GM12878 (cell line): Measurements from ENCODE around the gene AKR1C4. TPM values are rescaled to one million over a fixed set of nuclear protein-coding genes. Genes with fewer than 3 reads are reported as not detected.

ENCODE experiments used
- ATAC-seq: fragments of 200-7000 bp; cut with Tn5 transposase; 3 replicates; pipeline ENCODE4 v1.9.1; 2020; ENCODE audit warnings: mild to moderate bottlenecking, moderate library complexity
- BruUV-seq: library from RNA; stranded (reverse); fragments of 400-500 nt; replicated peaks from 2 replicates; lab custom pipeline; 2021; lab: Mats Ljungman, UMichigan
- CTCF ChIA-PET: fragments of 300-600 bp; sonication (Branson Sonifier 250); formaldehyde crosslinking; extraction: SDS; loops from one replicate; lab custom pipeline; 2021; ENCODE audit warnings: inconsistent platforms; lab: Yijun Ruan, JAX
- POLR2A ChIA-PET: fragments of 350-600 bp; formaldehyde crosslinking; extraction: SDS; loops from one replicate; lab custom pipeline; 2021; ENCODE audit warnings: inconsistent platforms; lab: Charles Lee
- RAD21 ChIA-PET: fragments of 300-600 bp; sonication (Branson Sonifier 250); formaldehyde crosslinking; loops from one replicate; lab custom pipeline; 2023; ENCODE audit warnings: antibody characterized with exemption; ENCODE audit not compliant: unreplicated experiment; lab: Charles Lee
- SMC1A ChIA-PET: fragments of 300-600 bp; sonication (Branson Sonifier 250); formaldehyde crosslinking; loops from one replicate; lab custom pipeline; 2023; ENCODE audit not compliant: unreplicated experiment, uncharacterized antibody; lab: Charles Lee
- DNase-seq: peaks from one replicate; pipeline ENCODE4 v3.0.0-alpha.2; 2011; ENCODE audit warnings: low read depth, low spot score
- FAIRE-seq: peaks from 3 replicates; lab custom pipeline; 2011; peaks lifted over from hg19 to GRCh38; lab: Jason Lieb, UNC
- H2AFZ ChIP-seq: 2 replicates; pipeline ENCODE4 v1.6.0; 2011; ENCODE audit warnings: low read depth, low read length, control low read depth; ENCODE audit not compliant: control insufficient read depth
- H3K27ac ChIP-seq: 2 replicates; pipeline ENCODE4 v1.5.1; 2011; ENCODE audit warnings: control low read depth; ENCODE audit not compliant: control insufficient read depth, insufficient read depth
- H3K27me3 ChIP-seq, 2 experiments: replicated peaks in 1 of 2; 2 replicates each; pipeline versions ENCODE4 v1.6.0 to v1.6.1; 2011; ENCODE audit warnings: low read length in 1 of 2; ENCODE audit not compliant: control insufficient read depth in 2 of 2, insufficient read depth in 2 of 2
- H3K36me3 ChIP-seq, 2 experiments: 2 replicates each; pipeline ENCODE4 v1.5.1; 2011; ENCODE audit warnings: low read length in 1 of 2; ENCODE audit not compliant: control insufficient read depth in 2 of 2, insufficient read depth in 2 of 2
- H3K4me1 ChIP-seq: 2 replicates; pipeline ENCODE4 v1.6.1; 2011; ENCODE audit warnings: mild to moderate bottlenecking, low read length, moderate library complexity, mixed read lengths; ENCODE audit not compliant: control insufficient read depth, insufficient read depth
- H3K4me2 ChIP-seq: 2 replicates; pipeline ENCODE4 v1.6.0; 2011; ENCODE audit warnings: control low read depth; ENCODE audit not compliant: control insufficient read depth, insufficient read depth
- H3K4me3 ChIP-seq: fragments of 200-600 bp; sonication (generic); 2 replicates; pipeline ENCODE4 v1.5.1; 2016
- H3K79me2 ChIP-seq: 2 replicates; pipeline ENCODE4 v1.6.0; 2011; ENCODE audit warnings: low read length; ENCODE audit not compliant: control insufficient read depth, insufficient read depth
- H3K9ac ChIP-seq: 2 replicates; pipeline ENCODE4 v1.8.0; 2011; ENCODE audit warnings: low read length, control low read depth, mixed read lengths; ENCODE audit not compliant: control insufficient read depth, insufficient read depth
- H3K9me3 ChIP-seq: replicated peaks from 3 replicates; pipeline ENCODE4 v1.5.1; 2011; ENCODE audit warnings: mild to moderate bottlenecking, low read length; ENCODE audit not compliant: control insufficient read depth, insufficient read depth
- H4K20me1 ChIP-seq: 2 replicates; pipeline ENCODE4 v1.6.0; 2011; ENCODE audit not compliant: control insufficient read depth, insufficient read depth
- CHD1 ChIP-seq: IDR thresholded peaks from 2 replicates; pipeline ENCODE4 v1.6.1; 2012; ENCODE audit warnings: low read depth, low read length, improper control_type of control experiment
- ESRRA ChIP-seq: IDR thresholded peaks from 2 replicates; pipeline ENCODE4 v1.6.1; 2012; ENCODE audit warnings: mild to moderate bottlenecking, low read length, improper control_type of control experiment
- FOS ChIP-seq: IDR thresholded peaks from 3 replicates; pipeline ENCODE4 v1.6.1; 2011; ENCODE audit warnings: borderline replicate concordance; ENCODE audit not compliant: insufficient read length; ENCODE audit errors: extremely low read depth
- GATAD2B ChIP-seq: fragments of 450-650 bp; conservative IDR thresholded peaks from 2 replicates; pipeline ENCODE4 v1.6.1; 2017; ENCODE audit warnings: low read depth, mild to moderate bottlenecking, moderate library complexity
- HDAC6 ChIP-seq: fragments of 200-600 bp; sonication (generic); IDR thresholded peaks from one replicate; pipeline ENCODE4 v1.8.0; 2017; ENCODE audit warnings: antibody characterized with exemption; ENCODE audit not compliant: unreplicated experiment
- RAD51 ChIP-seq: fragments of 450-650 bp; IDR thresholded peaks from 2 replicates; pipeline ENCODE4 v1.6.1; 2016; ENCODE audit warnings: moderate library complexity, mild to moderate bottlenecking, inconsistent platforms
- SMAD5 ChIP-seq: IDR thresholded peaks from 2 replicates; pipeline ENCODE4 v1.6.1; 2016; ENCODE audit warnings: antibody characterized with exemption, low read depth
- SUZ12 ChIP-seq: fragments of 200-600 bp; sonication (generic); IDR thresholded peaks from one replicate; pipeline ENCODE4 v1.6.1; 2018; ENCODE audit warnings: antibody characterized with exemption, mild to moderate bottlenecking; ENCODE audit not compliant: unreplicated experiment
- ZNF274 ChIP-seq: IDR thresholded peaks from one replicate; pipeline ENCODE4 v1.8.0; 2011; ENCODE audit not compliant: insufficient read length, insufficient read depth
- WGBS: methylation state at CpG from one replicate; pipeline ENCODE4 v1.1.6; 2016; ENCODE audit warnings: low lambda C conversion rate; ENCODE audit not compliant: insufficient replicate concordance, insufficient coverage; ENCODE audit errors: missing lambda C conversion rate; 5-methylcytosine and 5-hydroxymethylcytosine counted together
- in situ Hi-C: fragments of 300-500 bp; cut with MboI; formaldehyde crosslinking; loops from 9 replicates; pipeline ENCODE4 v1.14.3; 2018; ENCODE audit warnings: mixed read lengths
- intact Hi-C: fragments of 100-400 bp; cut with micrococcal nuclease; formaldehyde crosslinking; loops from one replicate; pipeline ENCODE4 v1.14.2; 2022; ENCODE audit not compliant: unreplicated experiment
- polyA plus RNA-seq, 11 experiments: library from polyadenylated mRNA; depleted of rRNA in 4 of 11; unstranded in 6 of 11; stranded (reverse) in 5 of 11; fragments of >200 nt; fragmentation: Nextera tagmentation in 4 of 11; fragmentation: Illumina TruSeq in 1 of 11; extraction: Ambion mirVana in 4 of 11; extraction: Trizol in 1 of 11; gene quantifications; 1 replicate in 1 of 11; 2 replicates in 10 of 11; pipeline versions ENCODE4 v1.2.1 to v1.2.3, GENCODE V29; 2011 to 2016; ENCODE audit warnings: inconsistent platforms in 2 of 11, missing spikeins in 2 of 11, low read depth in 1 of 11
- total RNA-seq, 4 experiments: library from RNA; depleted of rRNA in 3 of 4; stranded (reverse); fragments of >200 nt in 3 of 4; fragmentation: Illumina TruSeq in 1 of 4; extraction: Trizol in 1 of 4; gene quantifications; 2 replicates each; pipeline versions ENCODE4 v1.2.1 to v1.2.3, GENCODE V29; 2013 to 2021
- TF ChIP-seq, protein P1 (sequence below): fragments of 450-650 bp; IDR thresholded peaks from 2 replicates; pipeline ENCODE4 v1.6.1; 2017; ENCODE audit warnings: borderline replicate concordance
- TF ChIP-seq, protein P2 (sequence below): IDR thresholded peaks from 2 replicates; pipeline ENCODE4 v1.6.1; 2012; ENCODE audit warnings: low read depth, low read length, improper control_type of control experiment
- TF ChIP-seq, protein P3 (sequence below): fragments of 450-650 bp; IDR thresholded peaks from 2 replicates; pipeline ENCODE4 v1.6.1; 2017; ENCODE audit warnings: mild to moderate bottlenecking, moderate library complexity

The AKR1C4 gene
- total and polyA plus RNA-seq, 10 of the 15 experiments (the other 5 are each of a cell fraction or from before 2014, with no cell fraction given) = 0.20 TPM; not detected in 9

DNA sequence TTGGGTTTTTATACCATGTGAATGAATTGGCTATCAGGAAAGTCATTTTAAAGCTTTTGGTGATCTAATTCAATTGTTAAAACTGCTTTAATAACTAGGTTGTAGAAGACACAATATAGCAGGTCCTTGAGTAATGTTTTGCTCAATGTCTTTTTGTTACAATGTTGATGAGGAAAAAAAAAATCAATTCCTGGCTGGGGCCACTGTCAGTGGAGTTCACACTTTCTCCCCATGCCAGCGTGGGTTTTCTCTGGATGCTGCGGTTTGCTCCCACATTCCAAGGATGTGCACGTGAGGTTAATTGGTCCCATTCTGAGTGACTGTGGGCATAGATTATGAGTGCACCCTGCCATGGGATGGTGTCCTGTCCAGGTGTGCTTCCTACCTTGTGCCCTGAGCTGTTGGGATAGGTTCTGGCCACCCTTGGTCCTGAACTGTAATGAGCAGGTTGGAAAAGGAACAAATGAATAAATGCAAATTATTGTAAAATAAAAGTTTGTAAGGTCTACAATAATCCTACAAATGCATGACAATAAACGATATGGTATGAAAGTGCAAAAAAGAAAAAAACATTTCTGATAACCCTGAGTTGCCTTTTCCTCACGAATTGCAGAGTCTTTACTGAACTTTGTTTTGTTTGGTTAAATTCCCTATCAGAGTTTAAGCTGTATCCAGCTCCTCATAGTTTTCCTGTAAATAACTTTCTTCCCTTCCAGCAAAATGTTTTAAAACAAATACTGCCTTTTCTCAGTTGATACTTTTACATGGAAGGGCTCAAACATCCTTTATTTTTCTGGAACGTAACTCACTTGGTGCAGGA is 62.7 kb downstream of the AKR1C4 start:
- no peak for FAIRE-seq
- SMC1A ChIA-PET = no interaction called here

More for the DNA sequence above, 62.7 kb downstream of the AKR1C4 start:
- ATAC-seq = no peak
- no TSS peak for BruUV-seq
- TF ChIP-seq SUZ12 (no peak), RAD51 (no peak), SMAD5 (no peak), CHD1 (no peak), FOS (no peak), ZNF274 (no peak), ESRRA (no peak), HDAC6 (no peak), GATAD2B (no peak)
- TF ChIP-seq, protein P1, sequence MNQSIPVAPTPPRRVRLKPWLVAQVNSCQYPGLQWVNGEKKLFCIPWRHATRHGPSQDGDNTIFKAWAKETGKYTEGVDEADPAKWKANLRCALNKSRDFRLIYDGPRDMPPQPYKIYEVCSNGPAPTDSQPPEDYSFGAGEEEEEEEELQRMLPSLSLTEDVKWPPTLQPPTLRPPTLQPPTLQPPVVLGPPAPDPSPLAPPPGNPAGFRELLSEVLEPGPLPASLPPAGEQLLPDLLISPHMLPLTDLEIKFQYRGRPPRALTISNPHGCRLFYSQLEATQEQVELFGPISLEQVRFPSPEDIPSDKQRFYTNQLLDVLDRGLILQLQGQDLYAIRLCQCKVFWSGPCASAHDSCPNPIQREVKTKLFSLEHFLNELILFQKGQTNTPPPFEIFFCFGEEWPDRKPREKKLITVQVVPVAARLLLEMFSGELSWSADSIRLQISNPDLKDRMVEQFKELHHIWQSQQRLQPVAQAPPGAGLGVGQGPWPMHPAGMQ = no peak
- TF ChIP-seq, protein P2, sequence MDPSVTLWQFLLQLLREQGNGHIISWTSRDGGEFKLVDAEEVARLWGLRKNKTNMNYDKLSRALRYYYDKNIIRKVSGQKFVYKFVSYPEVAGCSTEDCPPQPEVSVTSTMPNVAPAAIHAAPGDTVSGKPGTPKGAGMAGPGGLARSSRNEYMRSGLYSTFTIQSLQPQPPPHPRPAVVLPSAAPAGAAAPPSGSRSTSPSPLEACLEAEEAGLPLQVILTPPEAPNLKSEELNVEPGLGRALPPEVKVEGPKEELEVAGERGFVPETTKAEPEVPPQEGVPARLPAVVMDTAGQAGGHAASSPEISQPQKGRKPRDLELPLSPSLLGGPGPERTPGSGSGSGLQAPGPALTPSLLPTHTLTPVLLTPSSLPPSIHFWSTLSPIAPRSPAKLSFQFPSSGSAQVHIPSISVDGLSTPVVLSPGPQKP = no peak
- TF ChIP-seq, protein P3, sequence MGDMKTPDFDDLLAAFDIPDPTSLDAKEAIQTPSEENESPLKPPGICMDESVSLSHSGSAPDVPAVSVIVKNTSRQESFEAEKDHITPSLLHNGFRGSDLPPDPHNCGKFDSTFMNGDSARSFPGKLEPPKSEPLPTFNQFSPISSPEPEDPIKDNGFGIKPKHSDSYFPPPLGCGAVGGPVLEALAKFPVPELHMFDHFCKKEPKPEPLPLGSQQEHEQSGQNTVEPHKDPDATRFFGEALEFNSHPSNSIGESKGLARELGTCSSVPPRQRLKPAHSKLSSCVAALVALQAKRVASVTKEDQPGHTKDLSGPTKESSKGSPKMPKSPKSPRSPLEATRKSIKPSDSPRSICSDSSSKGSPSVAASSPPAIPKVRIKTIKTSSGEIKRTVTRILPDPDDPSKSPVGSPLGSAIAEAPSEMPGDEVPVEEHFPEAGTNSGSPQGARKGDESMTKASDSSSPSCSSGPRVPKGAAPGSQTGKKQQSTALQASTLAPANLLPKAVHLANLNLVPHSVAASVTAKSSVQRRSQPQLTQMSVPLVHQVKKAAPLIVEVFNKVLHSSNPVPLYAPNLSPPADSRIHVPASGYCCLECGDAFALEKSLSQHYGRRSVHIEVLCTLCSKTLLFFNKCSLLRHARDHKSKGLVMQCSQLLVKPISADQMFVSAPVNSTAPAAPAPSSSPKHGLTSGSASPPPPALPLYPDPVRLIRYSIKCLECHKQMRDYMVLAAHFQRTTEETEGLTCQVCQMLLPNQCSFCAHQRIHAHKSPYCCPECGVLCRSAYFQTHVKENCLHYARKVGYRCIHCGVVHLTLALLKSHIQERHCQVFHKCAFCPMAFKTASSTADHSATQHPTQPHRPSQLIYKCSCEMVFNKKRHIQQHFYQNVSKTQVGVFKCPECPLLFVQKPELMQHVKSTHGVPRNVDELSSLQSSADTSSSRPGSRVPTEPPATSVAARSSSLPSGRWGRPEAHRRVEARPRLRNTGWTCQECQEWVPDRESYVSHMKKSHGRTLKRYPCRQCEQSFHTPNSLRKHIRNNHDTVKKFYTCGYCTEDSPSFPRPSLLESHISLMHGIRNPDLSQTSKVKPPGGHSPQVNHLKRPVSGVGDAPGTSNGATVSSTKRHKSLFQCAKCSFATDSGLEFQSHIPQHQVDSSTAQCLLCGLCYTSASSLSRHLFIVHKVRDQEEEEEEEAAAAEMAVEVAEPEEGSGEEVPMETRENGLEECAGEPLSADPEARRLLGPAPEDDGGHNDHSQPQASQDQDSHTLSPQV = no peak
- TF ChIP-seq, all 136 proteins: peak for 0
- Histone ChIP-seq H3K27me3 (no peaks in the 10 kb centered on the region), H3K4me1 (no peaks in the 10 kb centered on the region), H3K9me3 (no peaks in the 10 kb centered on the region), H3K79me2 (no peaks in the 10 kb centered on the region), H3K4me3 (no peak overlapping the region), H3K27ac (no peak overlapping the region), H3K9ac (no peak overlapping the region), H4K20me1 (no peaks in the 10 kb centered on the region), H2AFZ (no peak overlapping the region), H3K36me3 (no peaks in the 10 kb centered on the region), H3K4me2 (no peak overlapping the region)
- ChIA-PET RAD21 (no interaction called here), POLR2A (no interaction called here), CTCF (no interaction called here)
- intact Hi-C loops (no loop called here), in situ Hi-C loops (no loop called here)
- DNase-seq = no peak
- WGBS = 16% methylated on average over 6 of the region's 6 CpGs
